Natural killer cell (primary cell): Measurements from ENCODE around the gene MED27. TPM values are rescaled to one million over a fixed set of nuclear protein-coding genes. Genes with fewer than 3 reads are reported as not detected.
A peak's percentile ranks its signal among the peaks of the same experiment; 100 is the strongest.

Source experiments
- ATAC-seq, 3 donors: fragments of 150-1000 bp in 2 of 3; fragments of 200-7000 bp in 1 of 3; cut with Tn5 transposase; 1 replicate in 1 of 3; 2 replicates in 2 of 3; pipeline ENCODE4 v1.10.0; 2021; ENCODE audit warnings: mild to moderate bottlenecking in 2 of 3, moderate library complexity in 2 of 3
- DNase-seq, 2 donors: peaks; one replicate each; pipeline versions ENCODE4 v3.0.0 to v3.0.0-alpha.2; 2013 to 2021; ENCODE audit warnings: mixed read lengths in 1 of 2
- H3K27ac ChIP-seq: one replicate; pipeline ENCODE4 v1.5.1; 2013; ENCODE audit warnings: mild to moderate bottlenecking, low read length
- H3K27me3 ChIP-seq: one replicate; pipeline ENCODE4 v1.6.1; 2013; ENCODE audit warnings: low read length; ENCODE audit not compliant: control insufficient read depth, insufficient read depth
- H3K36me3 ChIP-seq: one replicate; pipeline ENCODE4 v1.6.1; 2013; ENCODE audit warnings: low read length; ENCODE audit not compliant: control insufficient read depth, insufficient read depth
- H3K4me1 ChIP-seq: one replicate; pipeline ENCODE4 v1.6.1; 2013; ENCODE audit warnings: low read length; ENCODE audit not compliant: control insufficient read depth, insufficient read depth
- H3K4me3 ChIP-seq: one replicate; pipeline ENCODE4 v1.5.1; 2013; ENCODE audit warnings: low read length
- H3K9me3 ChIP-seq: one replicate; pipeline ENCODE4 v1.6.1; 2013; ENCODE audit warnings: low read length; ENCODE audit not compliant: control insufficient read depth, insufficient read depth
- H3K27ac Mint-ChIP-seq, 2 donors: one replicate each; pipeline ENCODE4 v1.8.0; 2022; ENCODE audit warnings: mild to moderate bottlenecking in 2 of 2, mixed read lengths in 2 of 2, moderate library complexity in 1 of 2
- H3K27me3 Mint-ChIP-seq, 2 donors: one replicate each; pipeline ENCODE4 v1.8.0; 2022; ENCODE audit warnings: low read depth in 2 of 2, mixed read lengths in 2 of 2
- H3K36me3 Mint-ChIP-seq: one replicate; pipeline ENCODE4 v1.8.0; 2022; ENCODE audit warnings: mixed read lengths
- H3K4me1 Mint-ChIP-seq, 2 donors: one replicate each; pipeline ENCODE4 v1.8.0; 2022; ENCODE audit warnings: mixed read lengths in 2 of 2
- H3K4me3 Mint-ChIP-seq: one replicate; pipeline ENCODE4 v1.8.0; 2022; ENCODE audit warnings: mild to moderate bottlenecking, moderate library complexity, mixed read lengths
- H3K9me3 Mint-ChIP-seq, 2 donors: one replicate each; pipeline ENCODE4 v1.8.0; 2022; ENCODE audit warnings: mixed read lengths in 2 of 2
- WGBS: methylation state at CpG from one replicate; pipeline ENCODE4 v1.1.7; 2013; ENCODE audit warnings: missing lambda C conversion rate; ENCODE audit not compliant: insufficient coverage; 5-methylcytosine and 5-hydroxymethylcytosine counted together
- intact Hi-C: fragments of 100-400 bp; cut with micrococcal nuclease; formaldehyde crosslinking; loops from one replicate; pipeline ENCODE4 v1.14.2; 2022
- total RNA-seq, 4 donors: library from RNA; stranded (reverse); fragments of 120-200 nt in 1 of 4; gene quantifications; one replicate each; pipeline versions ENCODE4 v1.2.3 to v1.2.4, GENCODE V29; 2013 to 2022
- TF ChIP-seq, protein P1 (sequence below): fragments of 200-600 bp; IDR thresholded peaks from one replicate; pipeline ENCODE4 v1.8.0; 2022; ENCODE audit warnings: antibody characterized with exemption

The MED27 gene
- total RNA-seq, 3 donors from 2014 or later (not counting 1 experiment from before 2014, with no cell fraction given) = 24.4 to 27.3 (median 26.9) TPM

GRCh38 chr9:132006677-132007370 lies 72.8 kb downstream of the MED27 start:
- Histone ChIP-seq H3K4me3 (no peak overlapping the region), H3K4me1 (peaks cover 5% of the 10 kb centered on the region), H3K36me3 (no peaks in the 10 kb centered on the region), H3K27ac (no peak overlapping the region), H3K27me3 (no peaks in the 10 kb centered on the region), H3K9me3 (no peaks in the 10 kb centered on the region)
- TF ChIP-seq, protein P1, sequence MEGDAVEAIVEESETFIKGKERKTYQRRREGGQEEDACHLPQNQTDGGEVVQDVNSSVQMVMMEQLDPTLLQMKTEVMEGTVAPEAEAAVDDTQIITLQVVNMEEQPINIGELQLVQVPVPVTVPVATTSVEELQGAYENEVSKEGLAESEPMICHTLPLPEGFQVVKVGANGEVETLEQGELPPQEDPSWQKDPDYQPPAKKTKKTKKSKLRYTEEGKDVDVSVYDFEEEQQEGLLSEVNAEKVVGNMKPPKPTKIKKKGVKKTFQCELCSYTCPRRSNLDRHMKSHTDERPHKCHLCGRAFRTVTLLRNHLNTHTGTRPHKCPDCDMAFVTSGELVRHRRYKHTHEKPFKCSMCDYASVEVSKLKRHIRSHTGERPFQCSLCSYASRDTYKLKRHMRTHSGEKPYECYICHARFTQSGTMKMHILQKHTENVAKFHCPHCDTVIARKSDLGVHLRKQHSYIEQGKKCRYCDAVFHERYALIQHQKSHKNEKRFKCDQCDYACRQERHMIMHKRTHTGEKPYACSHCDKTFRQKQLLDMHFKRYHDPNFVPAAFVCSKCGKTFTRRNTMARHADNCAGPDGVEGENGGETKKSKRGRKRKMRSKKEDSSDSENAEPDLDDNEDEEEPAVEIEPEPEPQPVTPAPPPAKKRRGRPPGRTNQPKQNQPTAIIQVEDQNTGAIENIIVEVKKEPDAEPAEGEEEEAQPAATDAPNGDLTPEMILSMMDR = no peak
- intact Hi-C loops = no loop called here
- no peaks in the 10 kb centered on the region for H3K9me3 Mint-ChIP-seq
- H3K36me3 Mint-ChIP-seq = no peaks in the 10 kb centered on the region
- H3K27ac Mint-ChIP-seq = peak overlapping the region; percentile 14 to 17
- peak overlapping the region; percentile 29 for H3K4me3 Mint-ChIP-seq
- H3K4me1 Mint-ChIP-seq = peaks cover 55 to 56% of the 10 kb centered on the region in 2 donors
- peak; percentile 54 to 79 (median 67) for ATAC-seq
- WGBS = 66% methylated on average over 9 of the region's 9 CpGs
- H3K27me3 Mint-ChIP-seq = no peaks in the 10 kb centered on the region
- peak in 1 of 2 donors; percentile 12 for DNase-seq

DNA sequence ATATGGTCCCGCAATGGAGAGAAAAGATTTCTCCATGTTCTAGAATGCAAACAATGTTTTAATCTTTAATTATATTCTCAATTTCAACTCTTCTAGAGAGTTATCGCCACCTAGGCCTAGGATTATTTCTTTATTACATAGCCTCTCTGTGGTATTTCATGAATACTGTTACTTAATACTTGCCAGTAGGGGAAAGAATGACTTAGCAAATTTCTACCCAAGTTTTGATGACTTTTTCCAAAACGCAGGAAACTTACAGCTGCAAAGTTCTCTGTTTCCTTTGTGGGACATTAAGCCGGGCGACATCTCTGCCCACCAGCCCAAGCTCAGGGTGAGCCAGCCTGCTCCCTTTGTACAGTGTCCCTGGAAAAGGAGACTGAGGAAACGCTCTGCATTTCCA lies 73.8 kb downstream of the MED27 start:
- DNase-seq (no peak), ATAC-seq (no peak)
- Mint-ChIP-seq H3K4me3 (no peak overlapping the region), H3K4me1 (peaks cover 60 to 61% of the 10 kb centered on the region in 2 donors), H3K9me3 (no peaks in the 10 kb centered on the region), H3K27ac (no peak overlapping the region), H3K27me3 (no peaks in the 10 kb centered on the region), H3K36me3 (no peaks in the 10 kb centered on the region)
- H3K4me1 ChIP-seq = peaks cover 5% of the 10 kb centered on the region
- no peak overlapping the region for H3K27ac ChIP-seq
- 39% methylated on average over 4 of the region's 6 CpGs for WGBS
- no peaks in the 10 kb centered on the region for H3K9me3 ChIP-seq
- TF ChIP-seq, protein P1 = no peak
- no peak overlapping the region for H3K4me3 ChIP-seq
- H3K27me3 ChIP-seq = no peaks in the 10 kb centered on the region
- no peaks in the 10 kb centered on the region for H3K36me3 ChIP-seq
- intact Hi-C loops = no loop called here

DNA sequence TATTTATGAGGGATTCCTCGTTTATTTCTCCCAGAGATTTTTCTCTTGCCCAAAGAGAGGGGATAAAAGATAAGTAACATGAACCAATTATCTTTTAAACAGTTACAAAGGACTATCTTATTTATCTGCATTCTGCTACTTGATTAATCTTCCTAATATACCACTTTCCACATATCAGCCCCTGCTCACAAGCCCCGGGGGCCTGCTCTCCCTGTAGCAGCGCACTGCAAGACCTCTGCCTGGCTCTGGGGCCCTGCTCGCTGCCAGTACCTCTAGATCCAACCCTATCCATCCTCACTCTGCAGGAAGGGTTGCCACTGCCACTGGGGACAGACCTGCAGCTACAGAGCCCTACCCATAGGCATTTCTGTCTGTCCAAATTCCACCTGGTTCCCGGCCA lies 75.3 kb downstream of the MED27 start:
- H3K36me3 ChIP-seq = no peaks in the 10 kb centered on the region
- no peaks in the 10 kb centered on the region for H3K27me3 ChIP-seq
- Mint-ChIP-seq H3K27me3 (no peaks in the 10 kb centered on the region), H3K27ac (peak overlapping the region in 1 of 2 donors; percentile 52), H3K36me3 (no peaks in the 10 kb centered on the region), H3K4me3 (no peak overlapping the region), H3K9me3 (no peaks in the 10 kb centered on the region), H3K4me1 (peaks cover 73 to 74% of the 10 kb centered on the region in 2 donors)
- TF ChIP-seq, protein P1 = no peak
- H3K4me1 ChIP-seq = peaks cover 5% of the 10 kb centered on the region
- no peak overlapping the region for H3K27ac ChIP-seq
- H3K4me3 ChIP-seq = no peak overlapping the region
- DNase-seq = no peak
- ATAC-seq = no peak
- intact Hi-C loops = no loop called here
- 98% methylated on average over 4 of the region's 5 CpGs for WGBS
- H3K9me3 ChIP-seq = no peaks in the 10 kb centered on the region

DNA sequence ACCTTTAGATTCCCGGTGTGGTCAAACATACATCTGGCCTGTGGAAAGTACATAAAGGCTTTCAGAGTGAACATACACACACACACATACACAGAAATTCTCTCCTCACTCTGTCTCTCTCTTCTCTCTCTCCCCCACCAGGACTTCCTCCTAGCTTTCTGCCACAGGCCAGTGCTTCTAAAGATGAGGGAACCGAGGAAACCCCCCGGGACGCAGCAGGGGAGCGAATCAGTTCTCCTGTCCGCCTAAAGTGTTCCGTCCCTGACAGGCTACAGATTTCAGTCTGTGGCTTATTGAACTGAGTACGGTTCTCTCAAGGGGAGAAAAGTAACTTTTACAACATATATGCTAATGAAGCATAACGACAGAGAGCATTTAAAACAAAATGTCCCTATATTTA lies 75.8 kb downstream of the MED27 start:
- peaks cover 71% of the 10 kb centered on the region in 2 donors for H3K4me1 Mint-ChIP-seq
- no peaks in the 10 kb centered on the region for H3K27me3 Mint-ChIP-seq
- H3K9me3 ChIP-seq = no peaks in the 10 kb centered on the region
- H3K27ac Mint-ChIP-seq = peak overlapping the region; percentile 37 to 52
- intact Hi-C loops = no loop called here
- H3K9me3 Mint-ChIP-seq = no peaks in the 10 kb centered on the region
- ATAC-seq (no peak), DNase-seq (no peak)
- TF ChIP-seq, protein P1 = no peak
- 62% methylated on average over 7 of the region's 9 CpGs for WGBS
- H3K36me3 Mint-ChIP-seq = no peaks in the 10 kb centered on the region
- H3K4me1 ChIP-seq = peaks cover 5% of the 10 kb centered on the region
- H3K4me3 ChIP-seq = no peak overlapping the region
- H3K36me3 ChIP-seq = no peaks in the 10 kb centered on the region
- no peak overlapping the region for H3K4me3 Mint-ChIP-seq
- H3K27ac ChIP-seq = no peak overlapping the region
- H3K27me3 ChIP-seq = no peaks in the 10 kb centered on the region
